Liver (tissue), 3 donors: Measurements from ENCODE around the gene DDX52.

Source experiments
- FOXA2 ChIP-seq: IDR thresholded peaks from 2 replicates; pipeline ENCODE4 v1.6.1; 2016; ENCODE audit warnings: antibody characterized with exemption
- SP1 ChIP-seq: IDR thresholded peaks from 2 replicates; pipeline ENCODE4 v1.6.1; 2018; ENCODE audit warnings: antibody characterized with exemption, mild to moderate bottlenecking
- TAF1 ChIP-seq: conservative IDR thresholded peaks from 2 replicates; pipeline ENCODE4 v1.6.1; 2016; ENCODE audit warnings: antibody characterized with exemption, mild to moderate bottlenecking
- YY1 ChIP-seq: IDR thresholded peaks from 2 replicates; pipeline ENCODE4 v1.6.1; 2016; ENCODE audit warnings: antibody characterized with exemption, mild to moderate bottlenecking
- TF ChIP-seq, protein P1 (sequence below): fragments of 150-350 bp; IDR thresholded peaks from 2 replicates; pipeline ENCODE4 v1.5.1; 2017; ENCODE audit warnings: improper control_type of control experiment, low read depth, low read length; ENCODE audit not compliant: missing input control
- donor health status: healthy.
- donor health status: healthy.

DNA sequence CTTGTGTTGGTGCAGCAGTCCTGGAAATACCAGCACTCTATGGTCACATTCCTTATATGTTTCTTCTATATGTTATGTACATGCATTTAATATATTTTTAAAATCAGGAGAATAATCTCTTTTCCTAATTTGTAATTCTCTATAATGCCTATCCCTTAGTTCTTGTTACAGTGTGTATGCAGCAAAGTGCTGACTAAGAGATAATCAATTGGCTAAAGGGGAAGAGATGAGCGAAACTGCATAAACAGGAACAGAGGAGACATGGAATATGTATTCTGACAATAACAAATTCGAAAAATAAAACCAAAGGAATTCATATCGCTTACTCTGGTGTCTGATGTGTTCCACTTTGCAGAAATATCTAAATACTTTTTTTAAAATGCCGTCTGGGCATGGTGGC lies 75.7 kb downstream of the DDX52 start:
- TF ChIP-seq, protein P1, sequence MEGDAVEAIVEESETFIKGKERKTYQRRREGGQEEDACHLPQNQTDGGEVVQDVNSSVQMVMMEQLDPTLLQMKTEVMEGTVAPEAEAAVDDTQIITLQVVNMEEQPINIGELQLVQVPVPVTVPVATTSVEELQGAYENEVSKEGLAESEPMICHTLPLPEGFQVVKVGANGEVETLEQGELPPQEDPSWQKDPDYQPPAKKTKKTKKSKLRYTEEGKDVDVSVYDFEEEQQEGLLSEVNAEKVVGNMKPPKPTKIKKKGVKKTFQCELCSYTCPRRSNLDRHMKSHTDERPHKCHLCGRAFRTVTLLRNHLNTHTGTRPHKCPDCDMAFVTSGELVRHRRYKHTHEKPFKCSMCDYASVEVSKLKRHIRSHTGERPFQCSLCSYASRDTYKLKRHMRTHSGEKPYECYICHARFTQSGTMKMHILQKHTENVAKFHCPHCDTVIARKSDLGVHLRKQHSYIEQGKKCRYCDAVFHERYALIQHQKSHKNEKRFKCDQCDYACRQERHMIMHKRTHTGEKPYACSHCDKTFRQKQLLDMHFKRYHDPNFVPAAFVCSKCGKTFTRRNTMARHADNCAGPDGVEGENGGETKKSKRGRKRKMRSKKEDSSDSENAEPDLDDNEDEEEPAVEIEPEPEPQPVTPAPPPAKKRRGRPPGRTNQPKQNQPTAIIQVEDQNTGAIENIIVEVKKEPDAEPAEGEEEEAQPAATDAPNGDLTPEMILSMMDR = no peak
- TF ChIP-seq SP1 = no peak
- no peak for TF ChIP-seq TAF1
- TF ChIP-seq YY1 = no peak
- TF ChIP-seq FOXA2 = no peak
